Measurements from ENCODE around the gene PTPN20. TPM values are rescaled to one million over a fixed set of nuclear protein-coding genes. Genes with fewer than 3 reads are reported as not detected.

PTPN20 gene
- total RNA-seq, 1 experiment from 2014 or later: 0.96 TPM

DNA sequence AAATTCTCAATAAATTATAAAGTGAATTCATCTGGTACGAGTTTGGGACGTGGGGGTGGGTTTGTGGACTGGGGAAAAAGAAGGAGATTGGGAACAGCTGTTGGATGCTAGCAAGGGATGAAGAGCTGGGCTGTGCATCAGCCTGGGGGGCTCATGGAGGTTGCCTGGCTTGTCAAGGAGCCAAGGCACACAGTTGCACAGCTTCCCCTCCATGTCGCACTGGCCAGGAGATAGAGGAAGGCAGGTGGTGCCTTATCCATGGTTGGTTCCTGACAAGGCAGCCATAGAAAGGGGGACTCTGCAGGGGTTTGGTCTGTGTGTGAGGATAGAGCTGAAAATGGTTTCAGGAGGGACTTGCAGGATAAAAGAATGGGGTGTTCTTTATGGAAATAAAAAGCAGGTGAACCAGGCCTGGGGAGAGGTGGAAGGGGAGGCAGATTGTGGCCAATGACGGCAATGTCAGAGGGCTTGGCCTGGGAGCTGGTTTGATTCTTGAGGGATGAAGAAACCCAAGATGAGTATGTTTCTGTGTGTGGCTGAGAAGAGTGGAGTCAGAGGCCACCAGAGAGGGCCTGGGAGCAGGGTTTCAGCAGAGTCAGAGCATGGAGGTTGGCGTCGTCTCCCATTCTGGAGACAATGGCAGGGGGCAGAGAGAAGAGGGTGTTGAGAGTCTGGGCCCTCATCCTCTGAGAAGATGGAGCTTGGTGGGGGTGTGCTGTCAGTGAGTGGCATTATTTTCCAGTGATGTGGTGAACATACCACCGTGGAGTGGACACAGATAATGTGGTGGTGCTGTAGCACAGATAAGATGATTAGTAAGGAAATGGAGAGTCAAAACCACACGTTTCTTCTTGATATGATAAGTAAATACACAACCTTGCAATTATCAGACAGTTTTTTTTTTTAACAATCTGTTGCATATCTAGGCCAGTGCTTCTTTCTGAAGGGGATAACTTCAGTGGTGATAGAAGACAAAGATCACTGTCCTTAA, 108.2 kb downstream of the PTPN20 start:
- Mint-ChIP-seq H3K36me3 (no peaks in the 10 kb centered on the region), H3K9me3 (0 out of 2 replicates have a peak, but pooled peaks cover 4% of the 10 kb centered on the region), H3K4me1 (no peaks in the 10 kb centered on the region), H3K27me3 (ENCODE audit: low read depth) (no peaks in the 10 kb centered on the region), H3K27ac (no peak overlapping the region), H3K4me3 (no peak overlapping the region)
- POLR2A ChIA-PET: no interaction called here
- no peak for DNase-seq (ENCODE audit: low spot score)
- TF ChIP-seq, protein P1, sequence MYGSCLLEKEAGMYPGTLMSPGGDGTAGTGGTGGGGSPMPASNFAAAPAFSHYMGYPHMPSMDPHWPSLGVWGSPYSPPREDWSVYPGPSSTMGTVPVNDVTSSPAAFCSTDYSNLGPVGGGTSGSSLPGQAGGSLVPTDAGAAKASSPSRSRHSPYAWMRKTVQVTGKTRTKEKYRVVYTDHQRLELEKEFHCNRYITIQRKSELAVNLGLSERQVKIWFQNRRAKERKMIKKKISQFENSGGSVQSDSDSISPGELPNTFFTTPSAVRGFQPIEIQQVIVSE (CRISPR knock-in tag; IDR thresholded peaks at IDR 0.05; ENCODE audit: borderline replicate concordance): no peak
- TF ChIP-seq ZNF219 (CRISPR knock-in tag; IDR thresholded peaks at IDR 0.05; ENCODE audit: borderline replicate concordance) (no peak), ZNF232 (CRISPR knock-in tag; IDR thresholded peaks at IDR 0.05) (no peak)
- TF ChIP-seq, protein P2, sequence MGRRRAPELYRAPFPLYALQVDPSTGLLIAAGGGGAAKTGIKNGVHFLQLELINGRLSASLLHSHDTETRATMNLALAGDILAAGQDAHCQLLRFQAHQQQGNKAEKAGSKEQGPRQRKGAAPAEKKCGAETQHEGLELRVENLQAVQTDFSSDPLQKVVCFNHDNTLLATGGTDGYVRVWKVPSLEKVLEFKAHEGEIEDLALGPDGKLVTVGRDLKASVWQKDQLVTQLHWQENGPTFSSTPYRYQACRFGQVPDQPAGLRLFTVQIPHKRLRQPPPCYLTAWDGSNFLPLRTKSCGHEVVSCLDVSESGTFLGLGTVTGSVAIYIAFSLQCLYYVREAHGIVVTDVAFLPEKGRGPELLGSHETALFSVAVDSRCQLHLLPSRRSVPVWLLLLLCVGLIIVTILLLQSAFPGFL (CRISPR knock-in tag; IDR thresholded peaks at IDR 0.05; ENCODE audit: borderline replicate concordance): no peak
- CTCF ChIA-PET: no interaction called here
- no peak for ATAC-seq

DNA sequence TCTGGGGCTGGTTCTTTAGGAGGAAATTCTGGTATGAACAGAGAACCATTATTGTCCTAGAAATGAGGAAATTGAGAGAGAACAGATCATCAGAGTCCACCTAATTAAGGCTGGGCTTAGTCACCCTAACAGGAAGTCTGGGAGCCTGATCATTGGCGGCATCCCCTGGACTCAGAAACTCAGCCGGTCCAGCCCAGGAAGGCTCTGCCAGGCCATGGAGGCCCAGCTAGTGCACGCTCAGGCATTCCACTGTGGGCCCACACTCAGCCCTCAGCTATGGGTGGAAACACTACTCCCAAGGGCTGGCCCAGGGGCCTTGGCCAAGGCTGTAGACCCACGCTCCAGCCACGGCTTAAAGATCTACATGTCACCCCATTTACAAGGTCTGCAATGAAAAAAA, 109.2 kb downstream of the PTPN20 start:
- ChIA-PET CTCF (no interaction called here), POLR2A (no interaction called here)
- no peaks in the 10 kb centered on the region for H3K27me3 Mint-ChIP-seq (ENCODE audit: low read depth)
- H3K4me3 Mint-ChIP-seq: no peak overlapping the region
- no peak overlapping the region for H3K27ac Mint-ChIP-seq
- ATAC-seq (no peak), DNase-seq (ENCODE audit: low spot score) (no peak)
- no peaks in the 10 kb centered on the region for H3K4me1 Mint-ChIP-seq
- H3K9me3 Mint-ChIP-seq: 0 out of 2 replicates have a peak, but pooled peaks cover 4% of the 10 kb centered on the region
- H3K36me3 Mint-ChIP-seq: no peaks in the 10 kb centered on the region
- TF ChIP-seq, protein P3, sequence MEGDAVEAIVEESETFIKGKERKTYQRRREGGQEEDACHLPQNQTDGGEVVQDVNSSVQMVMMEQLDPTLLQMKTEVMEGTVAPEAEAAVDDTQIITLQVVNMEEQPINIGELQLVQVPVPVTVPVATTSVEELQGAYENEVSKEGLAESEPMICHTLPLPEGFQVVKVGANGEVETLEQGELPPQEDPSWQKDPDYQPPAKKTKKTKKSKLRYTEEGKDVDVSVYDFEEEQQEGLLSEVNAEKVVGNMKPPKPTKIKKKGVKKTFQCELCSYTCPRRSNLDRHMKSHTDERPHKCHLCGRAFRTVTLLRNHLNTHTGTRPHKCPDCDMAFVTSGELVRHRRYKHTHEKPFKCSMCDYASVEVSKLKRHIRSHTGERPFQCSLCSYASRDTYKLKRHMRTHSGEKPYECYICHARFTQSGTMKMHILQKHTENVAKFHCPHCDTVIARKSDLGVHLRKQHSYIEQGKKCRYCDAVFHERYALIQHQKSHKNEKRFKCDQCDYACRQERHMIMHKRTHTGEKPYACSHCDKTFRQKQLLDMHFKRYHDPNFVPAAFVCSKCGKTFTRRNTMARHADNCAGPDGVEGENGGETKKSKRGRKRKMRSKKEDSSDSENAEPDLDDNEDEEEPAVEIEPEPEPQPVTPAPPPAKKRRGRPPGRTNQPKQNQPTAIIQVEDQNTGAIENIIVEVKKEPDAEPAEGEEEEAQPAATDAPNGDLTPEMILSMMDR (IDR thresholded peaks at IDR 0.05): no peak
- TF ChIP-seq HMGA2 (CRISPR knock-in tag; IDR thresholded peaks at IDR 0.05) (no peak), NR1H2 (CRISPR knock-in tag; IDR thresholded peaks at IDR 0.05) (no peak), EMX1 (CRISPR knock-in tag; IDR thresholded peaks at IDR 0.05) (no peak), ZNF416 (CRISPR knock-in tag; IDR thresholded peaks at IDR 0.05) (no peak), TEAD1 (CRISPR knock-in tag; IDR thresholded peaks at IDR 0.05) (no peak), SOX15 (CRISPR knock-in tag; IDR thresholded peaks at IDR 0.05) (no peak), TCF7 (CRISPR knock-in tag; IDR thresholded peaks at IDR 0.05; ENCODE audit: low read depth) (no peak), SMAD4 (CRISPR knock-in tag; IDR thresholded peaks at IDR 0.05) (no peak), ATF1 (CRISPR knock-in tag; IDR thresholded peaks at IDR 0.05) (no peak), CREB1 (CRISPR knock-in tag; IDR thresholded peaks at IDR 0.05) (no peak), JUN (CRISPR knock-in tag; IDR thresholded peaks at IDR 0.05) (no peak), GRHL2 (CRISPR knock-in tag; IDR thresholded peaks at IDR 0.05; ENCODE audit: insufficient replicate concordance, severe bottlenecking) (no peak)
- TF ChIP-seq, protein P4, sequence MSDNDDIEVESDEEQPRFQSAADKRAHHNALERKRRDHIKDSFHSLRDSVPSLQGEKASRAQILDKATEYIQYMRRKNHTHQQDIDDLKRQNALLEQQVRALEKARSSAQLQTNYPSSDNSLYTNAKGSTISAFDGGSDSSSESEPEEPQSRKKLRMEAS (CRISPR knock-in tag; IDR thresholded peaks at IDR 0.05): no peak
- TF ChIP-seq, protein P5, sequence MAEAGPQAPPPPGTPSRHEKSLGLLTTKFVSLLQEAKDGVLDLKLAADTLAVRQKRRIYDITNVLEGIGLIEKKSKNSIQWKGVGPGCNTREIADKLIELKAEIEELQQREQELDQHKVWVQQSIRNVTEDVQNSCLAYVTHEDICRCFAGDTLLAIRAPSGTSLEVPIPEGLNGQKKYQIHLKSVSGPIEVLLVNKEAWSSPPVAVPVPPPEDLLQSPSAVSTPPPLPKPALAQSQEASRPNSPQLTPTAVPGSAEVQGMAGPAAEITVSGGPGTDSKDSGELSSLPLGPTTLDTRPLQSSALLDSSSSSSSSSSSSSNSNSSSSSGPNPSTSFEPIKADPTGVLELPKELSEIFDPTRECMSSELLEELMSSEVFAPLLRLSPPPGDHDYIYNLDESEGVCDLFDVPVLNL (CRISPR knock-in tag; IDR thresholded peaks at IDR 0.05; ENCODE audit: borderline replicate concordance, low read depth): no peak
- TF ChIP-seq, protein P6, sequence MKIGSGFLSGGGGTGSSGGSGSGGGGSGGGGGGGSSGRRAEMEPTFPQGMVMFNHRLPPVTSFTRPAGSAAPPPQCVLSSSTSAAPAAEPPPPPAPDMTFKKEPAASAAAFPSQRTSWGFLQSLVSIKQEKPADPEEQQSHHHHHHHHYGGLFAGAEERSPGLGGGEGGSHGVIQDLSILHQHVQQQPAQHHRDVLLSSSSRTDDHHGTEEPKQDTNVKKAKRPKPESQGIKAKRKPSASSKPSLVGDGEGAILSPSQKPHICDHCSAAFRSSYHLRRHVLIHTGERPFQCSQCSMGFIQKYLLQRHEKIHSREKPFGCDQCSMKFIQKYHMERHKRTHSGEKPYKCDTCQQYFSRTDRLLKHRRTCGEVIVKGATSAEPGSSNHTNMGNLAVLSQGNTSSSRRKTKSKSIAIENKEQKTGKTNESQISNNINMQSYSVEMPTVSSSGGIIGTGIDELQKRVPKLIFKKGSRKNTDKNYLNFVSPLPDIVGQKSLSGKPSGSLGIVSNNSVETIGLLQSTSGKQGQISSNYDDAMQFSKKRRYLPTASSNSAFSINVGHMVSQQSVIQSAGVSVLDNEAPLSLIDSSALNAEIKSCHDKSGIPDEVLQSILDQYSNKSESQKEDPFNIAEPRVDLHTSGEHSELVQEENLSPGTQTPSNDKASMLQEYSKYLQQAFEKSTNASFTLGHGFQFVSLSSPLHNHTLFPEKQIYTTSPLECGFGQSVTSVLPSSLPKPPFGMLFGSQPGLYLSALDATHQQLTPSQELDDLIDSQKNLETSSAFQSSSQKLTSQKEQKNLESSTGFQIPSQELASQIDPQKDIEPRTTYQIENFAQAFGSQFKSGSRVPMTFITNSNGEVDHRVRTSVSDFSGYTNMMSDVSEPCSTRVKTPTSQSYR (CRISPR knock-in tag; IDR thresholded peaks at IDR 0.05): no peak
- TF ChIP-seq, protein P7, sequence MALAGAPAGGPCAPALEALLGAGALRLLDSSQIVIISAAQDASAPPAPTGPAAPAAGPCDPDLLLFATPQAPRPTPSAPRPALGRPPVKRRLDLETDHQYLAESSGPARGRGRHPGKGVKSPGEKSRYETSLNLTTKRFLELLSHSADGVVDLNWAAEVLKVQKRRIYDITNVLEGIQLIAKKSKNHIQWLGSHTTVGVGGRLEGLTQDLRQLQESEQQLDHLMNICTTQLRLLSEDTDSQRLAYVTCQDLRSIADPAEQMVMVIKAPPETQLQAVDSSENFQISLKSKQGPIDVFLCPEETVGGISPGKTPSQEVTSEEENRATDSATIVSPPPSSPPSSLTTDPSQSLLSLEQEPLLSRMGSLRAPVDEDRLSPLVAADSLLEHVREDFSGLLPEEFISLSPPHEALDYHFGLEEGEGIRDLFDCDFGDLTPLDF (CRISPR knock-in tag; IDR thresholded peaks at IDR 0.05): no peak

Data from WTC11 (cell line).